T47D (cell line): ENCODE data around the gene TAF15.

ENCODE experiments used
- DNase-seq, 2 experiments: peaks; one replicate each; pipeline versions ENCODE4 v3.0.0 to v3.0.0-alpha.2; 2011 to 2012; ENCODE audit warnings: low read depth in 1 of 2, low spot score in 1 of 2
- JUND ChIP-seq: IDR thresholded peaks from 2 replicates; pipeline ENCODE4 v1.6.1; 2012; ENCODE audit warnings: low read depth
- in situ Hi-C: cut with HindIII; loops from 2 replicates; pipeline ENCODE4 v1.10.0; 2016; ENCODE audit warnings: low sequenced_read_pairs, low pct_unique_long_range_greater_than_20kb

Gene TAF15

DNA sequence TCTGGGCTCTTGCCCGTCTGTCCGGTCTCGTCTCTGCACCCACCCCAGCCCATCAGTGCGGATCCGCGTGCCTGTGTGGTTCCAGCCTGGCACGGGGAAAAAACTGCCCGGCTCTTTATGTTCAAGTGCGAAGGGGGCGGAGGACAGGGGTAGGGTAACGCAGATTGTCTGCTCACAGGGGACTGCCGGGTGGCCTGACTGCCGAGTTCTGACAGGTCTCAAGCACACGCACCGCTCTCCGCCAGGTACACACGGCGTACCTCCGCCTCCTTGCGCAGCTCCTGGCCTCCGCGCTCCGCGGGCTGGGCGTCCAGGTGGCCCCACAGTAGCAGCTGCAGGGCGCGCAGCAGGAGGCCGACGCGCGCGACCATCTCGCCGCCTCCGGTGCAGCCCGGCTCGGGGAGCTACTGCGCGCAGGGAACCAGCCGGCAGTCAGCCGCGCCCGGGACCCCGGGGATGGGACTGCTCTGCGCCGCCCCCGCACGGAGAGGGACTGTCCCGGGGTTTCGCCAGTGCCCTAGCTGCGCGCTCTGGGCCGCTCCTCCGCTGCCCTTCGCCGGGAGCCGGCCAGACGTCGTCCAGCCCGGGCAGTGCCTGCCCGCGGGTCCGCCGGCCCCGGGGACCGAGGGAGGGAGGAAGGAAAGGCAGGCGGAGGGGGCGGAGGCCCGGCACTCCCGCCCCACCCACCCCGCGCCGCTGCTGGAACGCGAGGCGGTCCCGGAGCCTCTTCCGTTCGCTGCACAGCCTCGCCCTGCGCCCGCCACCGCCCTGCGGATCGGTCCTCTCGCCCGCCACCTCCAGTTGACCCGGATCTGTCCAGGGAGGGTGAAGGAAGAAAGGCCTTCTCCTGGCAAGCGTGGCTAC is 14.0 kb upstream of the TAF15 start, which contains the start of gene MMP28:
Gene MMP28 (minus strand): TSS at position 635 of the 864 bp plus-strand sequence. CDS start 264 bp downstream, at position 371.
- TF ChIP-seq JUND, result no peak
- peak; percentile 69 to 76 for DNase-seq

DNA sequence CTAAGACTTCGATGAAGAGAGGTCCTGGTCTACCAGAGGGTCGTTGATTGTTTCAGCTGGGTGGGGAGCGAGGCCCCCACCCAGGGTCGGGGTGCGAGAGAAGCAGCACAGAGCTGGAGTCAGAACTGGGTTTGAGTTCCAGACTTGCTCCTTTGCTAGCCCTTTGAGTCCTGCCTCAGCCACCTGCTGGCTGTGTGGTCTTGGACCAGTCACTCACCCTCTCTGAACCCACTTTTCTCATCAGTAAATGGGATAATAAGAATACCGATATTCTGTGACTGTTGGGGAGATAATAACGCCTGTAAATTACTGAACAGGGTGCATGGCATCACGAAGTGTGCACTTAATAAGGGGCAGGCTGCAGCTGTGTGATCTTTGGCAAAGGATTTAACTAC is 13.4 kb upstream of the TAF15 start:
- in situ Hi-C loops, result no loop called here
- TF ChIP-seq JUND, result no peak
- no peak for DNase-seq

More for the DNA sequence above, 14.0 kb upstream of the TAF15 start, which contains the start of gene MMP28:
- in situ Hi-C loops, result no loop called here

DNA sequence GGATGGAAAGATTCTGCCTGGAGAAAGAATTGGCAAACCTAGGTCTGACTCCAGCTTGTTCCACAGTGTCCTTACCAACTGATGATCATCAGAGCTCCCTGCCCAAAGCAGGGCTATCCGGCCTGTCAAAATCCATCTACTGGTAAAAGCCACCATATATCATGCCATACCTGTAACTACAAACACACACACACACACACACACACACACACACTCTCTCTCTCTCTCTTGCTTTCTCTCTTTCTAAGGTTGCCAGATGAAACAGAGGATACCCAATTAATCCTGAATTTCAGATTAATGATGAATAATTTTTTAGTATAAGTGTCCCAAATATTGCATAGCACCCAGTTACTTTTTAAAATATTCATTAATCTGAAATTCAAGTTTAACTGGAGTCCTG is 12.3 kb upstream of the TAF15 start:
- no peak for DNase-seq
- in situ Hi-C loops, result no loop called here
- no peak for TF ChIP-seq JUND

DNA sequence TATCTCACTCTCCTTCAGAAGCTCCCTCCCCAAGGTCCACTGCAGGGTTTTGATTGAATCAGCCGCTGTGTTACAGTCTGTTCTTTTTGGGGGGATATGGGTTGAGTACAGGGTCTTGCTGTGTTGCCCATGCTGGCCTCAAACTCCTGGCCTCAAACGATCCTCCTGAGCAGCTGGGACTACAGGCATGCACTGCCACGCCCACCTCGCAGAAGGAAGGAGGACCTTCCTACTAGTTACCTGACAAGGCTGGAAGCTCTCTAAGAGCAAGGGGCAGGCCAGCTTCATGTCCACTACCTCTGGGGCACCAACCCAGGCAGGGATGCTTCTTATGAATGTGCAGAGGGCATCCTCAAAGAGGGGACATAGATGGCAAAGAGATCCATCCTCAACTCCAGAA is 11.9 kb upstream of the TAF15 start:
- DNase-seq, result no peak
- TF ChIP-seq JUND, result no peak
- in situ Hi-C loops, result no loop called here

DNA sequence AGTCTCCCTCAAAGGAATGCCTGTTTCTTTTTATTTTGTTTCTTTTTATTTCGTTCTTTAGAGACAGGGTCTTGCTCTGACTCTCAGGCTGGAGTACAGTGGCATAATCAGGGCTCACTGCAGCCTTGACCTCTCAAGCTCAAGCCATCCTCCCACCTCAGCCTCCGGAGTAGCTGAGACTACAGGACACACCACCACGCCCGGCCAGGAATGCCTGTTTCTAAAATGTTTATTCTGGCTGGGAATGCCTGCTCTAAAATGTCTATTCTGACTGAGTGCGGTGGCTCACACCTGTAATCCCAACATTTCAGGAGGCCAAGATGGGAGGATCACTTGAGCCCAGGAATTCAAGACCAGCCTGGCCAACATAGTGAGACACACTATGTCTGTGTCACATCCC is 11.4 kb upstream of the TAF15 start:
- in situ Hi-C loops, result no loop called here
- no peak for DNase-seq
- TF ChIP-seq JUND, result no peak

DNA sequence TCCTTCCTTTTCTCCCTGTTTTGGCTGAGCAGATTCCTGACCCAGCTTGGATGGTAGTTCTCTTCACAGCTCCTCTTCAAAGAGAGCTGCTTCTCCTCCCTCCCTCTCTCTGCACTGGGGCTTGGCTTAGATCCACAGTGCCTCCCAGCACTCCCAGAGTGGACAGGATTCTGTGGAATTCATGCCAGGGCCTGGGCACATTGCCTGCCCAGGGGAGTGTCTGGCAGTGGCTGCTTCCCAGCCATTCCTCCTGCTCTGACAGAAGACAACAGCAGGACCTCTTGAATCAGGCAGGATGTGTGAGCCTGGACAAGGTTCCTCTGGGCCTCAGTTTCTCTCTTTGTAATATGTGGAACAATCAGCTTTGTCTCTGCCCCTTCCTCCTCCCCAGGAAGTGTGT is 9.3 kb upstream of the TAF15 start:
- in situ Hi-C loops, result no loop called here
- peak; percentile 82 to 94 for DNase-seq
- TF ChIP-seq JUND, result no peak

DNA sequence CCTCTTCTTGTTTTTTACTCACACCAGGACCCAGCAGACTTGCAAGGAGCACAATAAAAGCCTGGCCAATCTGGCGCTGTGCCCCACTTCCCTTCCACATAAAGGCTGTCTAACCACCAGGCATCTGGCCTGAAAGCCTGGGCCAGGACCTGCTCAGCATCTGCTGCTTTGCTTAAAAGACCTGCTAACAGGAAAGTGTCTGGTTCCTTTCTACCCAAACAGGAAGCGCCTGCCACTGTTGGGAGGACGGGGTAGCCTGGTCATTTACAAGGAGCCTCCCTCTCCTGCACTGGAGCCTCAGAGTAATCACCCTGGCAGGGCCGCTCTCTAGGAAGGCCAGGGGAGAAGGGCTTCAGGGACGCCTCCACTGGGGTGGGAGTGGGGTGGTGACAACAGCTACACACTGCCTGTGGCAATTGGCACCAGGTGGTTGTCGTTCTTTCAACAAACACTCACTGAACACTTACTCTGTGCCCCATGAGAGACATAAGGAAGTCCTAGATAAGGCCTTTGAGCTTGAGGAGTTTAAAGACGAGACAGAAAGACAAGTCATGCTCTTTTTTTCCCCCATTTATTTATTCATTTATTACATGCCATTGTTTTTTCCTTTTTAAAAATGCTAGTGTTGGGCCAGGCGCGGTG is 7.6 kb upstream of the TAF15 start:
- DNase-seq, result peak in 1 of 2 experiments; percentile 54
- in situ Hi-C loops, result no loop called here
- TF ChIP-seq JUND, result no peak

DNA sequence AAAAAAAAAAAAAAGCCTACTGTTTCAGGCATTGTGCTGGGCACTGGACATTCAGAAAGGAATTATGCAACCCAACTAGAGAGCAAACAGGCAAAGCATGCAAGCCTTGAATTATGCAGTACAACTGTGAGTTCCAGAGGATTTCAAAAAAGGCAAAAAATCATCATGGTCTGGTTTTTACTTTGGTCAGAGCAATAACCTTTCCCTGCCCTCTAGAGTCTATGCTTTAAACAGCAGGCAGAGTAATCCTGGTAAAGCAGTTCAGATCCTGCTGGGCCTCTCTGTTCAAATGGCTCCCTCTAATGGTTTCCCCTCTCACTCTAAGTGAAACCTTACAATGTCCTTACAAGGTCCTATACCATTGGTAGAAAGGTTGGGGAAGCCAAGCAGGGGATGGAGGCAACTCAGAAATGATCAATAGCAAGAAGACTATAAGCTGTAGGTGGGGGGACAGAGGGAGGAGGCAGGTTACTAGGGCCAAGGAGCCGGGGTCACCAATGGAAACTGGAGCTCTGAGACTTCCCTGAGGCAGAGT is 4.6 kb upstream of the TAF15 start:
- no peak for TF ChIP-seq JUND
- DNase-seq, result peak; percentile 83 to 95
- in situ Hi-C loops, result no loop called here

DNA sequence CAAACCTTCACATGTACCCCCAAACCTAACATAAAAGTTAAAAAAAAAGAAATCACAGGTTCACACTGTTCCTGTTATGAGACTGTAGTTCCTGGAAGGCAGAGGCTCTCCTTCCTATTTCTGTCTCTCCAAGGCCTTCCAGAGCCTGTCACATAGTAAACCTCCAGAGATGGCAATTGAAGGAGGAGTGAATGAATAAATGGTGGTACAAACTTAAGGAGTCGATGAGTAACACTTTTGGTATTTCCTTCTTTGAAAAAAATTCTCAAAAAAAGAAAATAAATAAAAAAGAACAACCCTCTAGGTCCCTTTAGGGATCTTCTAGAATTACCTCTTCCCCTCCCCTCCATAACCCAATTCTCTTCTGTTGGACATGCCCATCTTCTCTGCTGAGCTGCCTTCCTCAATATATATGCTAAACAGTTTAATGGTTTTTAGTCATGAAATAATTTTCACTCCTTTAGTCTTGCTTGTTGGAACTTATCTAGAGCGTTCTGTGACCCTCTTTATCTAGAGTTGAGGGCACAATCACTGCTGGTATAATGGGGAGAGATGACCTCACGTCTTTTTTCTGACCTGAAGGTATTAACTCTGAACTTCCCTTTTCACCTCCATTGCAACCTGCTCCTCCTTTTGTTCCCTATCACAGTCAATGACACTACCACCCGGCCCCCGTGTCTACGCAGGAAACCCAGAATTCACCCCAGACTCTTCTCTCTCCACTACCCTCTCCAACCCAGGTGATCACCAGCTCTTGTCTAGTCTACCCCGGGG is 1.7 kb upstream of the TAF15 start:
- TF ChIP-seq JUND, result no peak
- no peak for DNase-seq
- in situ Hi-C loops, result no loop called here

DNA sequence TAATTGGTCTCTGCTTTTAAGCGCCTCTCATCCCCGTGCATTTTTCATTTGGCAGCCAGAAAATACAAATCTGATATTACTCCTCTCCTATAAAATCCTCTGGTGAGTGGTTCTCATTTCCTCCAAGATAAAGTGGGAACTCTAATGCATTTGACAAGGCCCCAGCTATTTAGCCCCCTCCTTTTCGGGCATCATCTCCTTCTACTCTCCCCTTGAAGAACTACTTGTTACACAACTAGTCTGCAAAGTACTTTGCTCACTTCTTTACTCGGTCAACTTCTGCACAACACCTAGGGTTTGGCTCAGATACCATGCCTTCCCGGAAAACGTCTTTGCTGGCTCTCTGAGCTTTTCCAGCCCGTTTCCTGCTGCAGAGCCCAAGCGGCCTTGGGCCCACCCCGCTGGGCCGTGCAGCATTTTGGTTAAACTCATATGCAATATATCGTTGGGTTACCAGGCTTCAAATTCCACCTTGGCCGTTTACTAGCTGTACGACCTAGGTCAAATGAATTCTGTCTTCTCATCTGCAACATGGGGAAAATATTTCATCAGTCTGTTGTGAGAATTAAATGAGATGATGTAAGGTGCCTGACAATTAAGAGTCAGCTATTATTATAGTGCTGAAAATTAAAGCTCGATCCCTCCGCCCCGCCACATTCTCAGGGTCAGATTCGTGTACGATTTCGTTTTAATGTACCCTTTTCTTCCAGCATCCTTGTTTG is 883 bp upstream of the TAF15 start:
- no peak for DNase-seq
- TF ChIP-seq JUND, result no peak
- in situ Hi-C loops, result no loop called here

DNA sequence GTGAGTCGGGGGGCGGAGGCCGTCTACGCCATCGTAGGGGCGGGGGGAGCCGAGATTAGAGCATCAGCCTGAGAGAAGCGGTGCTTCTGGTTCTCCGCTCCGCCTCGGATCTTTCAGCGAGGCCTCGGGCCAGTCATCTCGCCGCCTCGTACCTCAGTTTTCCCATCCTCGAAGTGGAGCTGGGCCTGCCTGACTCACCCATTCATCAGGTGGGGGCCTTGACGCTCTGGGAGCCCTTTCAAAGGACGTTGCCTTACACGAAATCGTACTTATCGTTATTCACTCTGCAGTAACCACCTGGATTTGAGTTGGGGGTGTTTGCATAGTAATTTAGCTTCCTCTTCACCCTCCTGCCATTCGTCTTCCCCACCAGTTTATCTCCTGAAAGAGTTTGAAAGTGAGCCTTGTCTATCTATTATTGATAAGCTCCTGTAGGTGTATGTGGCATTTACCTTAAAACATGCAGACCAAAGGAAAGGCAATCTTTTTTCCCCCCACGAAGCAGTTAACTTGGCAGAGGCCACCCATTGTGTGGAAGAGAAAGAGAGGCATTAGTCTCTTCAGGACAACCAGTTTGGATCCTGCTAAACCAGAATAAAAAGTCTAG is 674 bp downstream of the TAF15 start:
- DNase-seq, result peak in 1 of 2 experiments; percentile 44
- in situ Hi-C loops, result no loop called here
- TF ChIP-seq JUND, result no peak

DNA sequence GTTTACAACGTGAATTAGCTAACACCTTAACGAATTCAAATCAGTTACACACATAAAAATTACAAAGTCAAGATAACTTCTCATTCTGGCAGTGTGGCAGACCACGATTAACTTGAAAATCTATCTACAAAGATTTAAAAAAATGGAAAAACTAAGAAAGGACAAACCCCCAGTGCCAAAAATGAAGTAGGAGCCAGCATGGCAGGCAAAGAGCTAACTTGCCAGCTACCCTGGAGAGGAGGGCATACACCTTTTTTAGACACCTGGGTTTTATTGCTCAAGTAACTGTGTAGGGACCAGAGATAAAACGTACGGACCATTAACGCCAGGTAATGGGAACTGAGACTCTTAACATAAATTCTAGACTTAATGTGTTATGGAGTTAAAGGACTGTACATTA is 2.5 kb downstream of the TAF15 start:
- DNase-seq, result no peak
- no peak for TF ChIP-seq JUND
- in situ Hi-C loops, result no loop called here
